Umbilical cord (tissue), 2 donors: Measurements from ENCODE around the gene RAC2. TPM values are rescaled to one million over a fixed set of nuclear protein-coding genes. Genes with fewer than 3 reads are reported as not detected.

Experiments used
- DNase-seq: peaks from one replicate; pipeline ENCODE4 v3.0.0-alpha.2; 2015; ENCODE audit warnings: low spot score
- total RNA-seq: library from RNA; depleted of rRNA; stranded (reverse); fragments of >200 nt; gene quantifications from one replicate; pipeline ENCODE4 v1.2.3, GENCODE V29; 2014; ENCODE audit warnings: low replicate concordance; ENCODE audit not compliant: insufficient read depth

RAC2 gene
- total RNA-seq, result 17.3 TPM

- DNase-seq, result peak; percentile 53
Observed at GRCh38 chr22:37244114-37244921, at the start of gene RAC2. TSS of gene RAC2 (minus strand) at chr22:37244269. CDS start at chr22:37244148, 121 bp downstream.

GRCh38 chr22:37293172-37293571 is 49.1 kb upstream of the RAC2 start:
- DNase-seq, result no peak

DNA sequence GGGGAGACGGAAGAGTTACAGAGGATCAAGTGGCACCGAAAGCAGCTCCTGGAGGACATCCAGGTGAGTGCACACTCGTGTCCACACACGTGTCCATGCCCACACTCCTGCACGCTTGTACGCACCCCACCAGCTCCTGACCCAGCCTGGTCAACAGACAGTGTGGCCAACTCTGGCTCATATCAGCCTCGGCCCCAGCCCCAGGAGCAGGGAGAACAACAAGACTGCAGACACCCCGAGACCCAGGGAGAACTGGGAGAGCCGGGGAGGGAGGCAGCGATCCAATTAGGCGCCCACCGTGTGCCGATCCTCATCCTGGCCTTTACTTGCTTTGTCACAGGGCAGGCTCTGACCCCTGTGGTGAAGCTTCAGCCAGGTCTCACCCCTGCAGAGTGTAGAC is 48.6 kb upstream of the RAC2 start:
- no peak for DNase-seq

DNA sequence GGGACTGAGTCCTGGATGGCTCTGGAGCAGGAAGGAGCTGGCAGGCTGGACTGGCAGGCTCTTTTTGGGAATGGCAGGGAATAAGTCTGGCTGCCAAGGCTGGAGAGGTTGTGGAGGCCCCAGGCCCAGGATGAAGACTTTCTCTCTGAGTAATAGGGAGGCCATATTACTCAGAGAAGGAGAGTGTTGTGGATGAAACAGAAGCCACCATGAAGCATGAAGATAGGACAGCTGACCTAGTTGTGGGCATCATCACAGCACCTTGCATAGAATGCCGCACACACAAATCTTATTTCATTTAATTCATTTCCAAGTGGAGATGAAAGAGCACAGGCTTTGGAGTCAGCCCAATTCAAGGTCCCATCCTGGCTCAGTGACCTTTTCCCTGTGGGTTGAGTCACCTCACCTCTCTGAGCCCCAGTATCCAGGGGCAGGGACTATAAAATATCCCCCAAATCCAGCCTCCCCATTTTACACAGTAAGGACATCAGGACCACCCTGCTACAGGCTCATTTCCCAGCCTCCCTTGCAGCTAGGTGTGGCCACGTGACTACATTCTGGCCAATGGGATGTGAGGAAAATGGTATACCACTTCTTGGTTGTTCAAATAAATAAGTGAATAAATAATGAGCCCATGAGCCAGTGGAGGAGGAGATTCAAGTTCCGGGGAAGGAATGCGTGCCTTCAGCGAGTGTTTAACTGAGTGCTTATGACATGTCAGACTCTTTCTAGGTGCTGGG is 47.7 kb upstream of the RAC2 start:
- DNase-seq, result no peak

DNA sequence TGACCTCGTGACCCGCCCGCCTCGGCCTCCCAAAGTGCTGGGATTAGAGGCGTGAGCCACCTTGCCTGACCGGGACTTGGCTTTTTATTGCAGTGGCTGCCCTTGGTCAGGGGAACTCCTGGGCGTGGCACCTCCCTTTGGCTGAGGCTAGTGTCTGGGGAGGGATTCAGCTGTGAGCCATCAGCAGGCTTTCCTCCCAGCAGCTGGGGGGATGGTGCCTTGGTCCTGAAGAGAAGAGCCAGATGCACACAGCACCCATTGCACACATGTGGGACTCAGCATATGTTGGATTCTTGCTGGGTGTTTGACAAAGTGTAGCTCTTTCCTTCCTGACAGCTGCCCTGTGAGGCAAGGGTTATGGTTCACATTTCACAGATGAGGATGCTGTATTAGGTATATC is 46.7 kb upstream of the RAC2 start:
- DNase-seq, result peak; percentile 53

DNA sequence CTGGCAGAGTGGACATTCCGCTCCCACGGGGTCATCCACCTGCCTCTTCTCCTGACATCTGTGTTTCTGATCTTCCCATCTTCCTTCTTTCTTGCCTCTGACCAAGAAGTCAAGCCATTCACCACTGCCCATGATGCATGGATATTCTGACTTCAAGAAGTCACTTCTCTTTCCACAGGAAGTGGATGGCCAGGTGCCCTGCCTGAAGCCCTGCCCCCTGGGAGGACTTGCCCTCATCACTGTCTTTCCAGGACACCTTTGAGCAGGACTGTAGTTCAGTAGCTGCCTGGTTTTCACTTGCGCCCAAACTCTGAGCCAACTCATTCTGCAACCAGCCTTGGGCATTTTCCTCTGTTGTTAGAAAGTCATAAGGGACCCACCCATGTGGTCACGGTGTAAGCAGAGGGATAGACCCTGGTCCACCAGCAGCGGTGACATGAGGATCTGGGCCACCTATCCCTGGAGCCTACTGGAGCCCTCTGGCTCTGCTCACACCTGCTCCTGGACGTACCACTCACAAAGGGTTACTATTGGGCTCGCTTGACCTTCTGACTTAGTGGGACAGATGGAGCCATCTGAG is 45.2 kb upstream of the RAC2 start:
- no peak for DNase-seq

DNA sequence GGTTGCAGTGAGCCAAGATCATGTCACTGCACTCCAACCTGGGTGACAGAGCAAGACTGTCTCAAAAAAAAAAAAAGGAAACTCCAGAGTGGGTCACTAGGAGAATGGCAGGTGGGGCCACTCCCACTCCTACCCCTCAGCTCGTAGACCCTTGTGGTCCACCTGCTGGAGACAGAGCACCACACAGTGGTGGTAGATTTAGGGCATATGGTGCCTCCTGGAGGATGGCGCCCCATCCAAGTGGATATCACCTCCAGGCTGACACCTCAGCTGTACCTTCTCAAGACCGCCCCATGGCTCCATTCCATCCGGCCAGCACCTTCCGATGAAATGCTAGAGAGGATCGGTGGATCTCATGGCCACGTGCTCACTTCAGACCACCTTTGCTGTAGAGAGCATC is 44.5 kb upstream of the RAC2 start:
- DNase-seq, result no peak

GRCh38 chr22:37287550-37287951 is 43.5 kb upstream of the RAC2 start:
- DNase-seq, result no peak

DNA sequence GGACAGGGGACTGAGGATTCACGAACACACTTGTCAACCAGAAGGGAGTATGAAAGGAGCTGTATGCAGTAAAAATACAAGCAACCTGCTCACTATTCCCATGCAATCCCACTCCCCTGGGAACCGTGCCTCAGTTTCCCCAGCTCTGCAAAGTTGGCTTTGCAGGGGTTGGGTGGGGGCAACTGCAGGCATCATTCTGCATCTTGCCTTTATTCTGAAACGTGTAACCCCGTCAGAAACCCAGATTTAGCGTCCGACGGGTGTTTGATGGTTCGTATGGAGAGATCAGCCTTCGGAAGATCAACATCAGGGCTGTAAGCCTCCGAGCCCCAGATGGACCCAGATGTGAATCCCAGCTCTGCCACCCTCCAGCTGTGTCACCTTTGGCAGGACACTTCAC is 41.9 kb upstream of the RAC2 start:
- no peak for DNase-seq

GRCh38 chr22:37284805-37285355 is 40.8 kb upstream of the RAC2 start:
- peak; percentile 71 for DNase-seq

- no peak for DNase-seq
Observed at GRCh38 chr22:37284126-37284804, 40.2 kb upstream of the RAC2 start.

DNA sequence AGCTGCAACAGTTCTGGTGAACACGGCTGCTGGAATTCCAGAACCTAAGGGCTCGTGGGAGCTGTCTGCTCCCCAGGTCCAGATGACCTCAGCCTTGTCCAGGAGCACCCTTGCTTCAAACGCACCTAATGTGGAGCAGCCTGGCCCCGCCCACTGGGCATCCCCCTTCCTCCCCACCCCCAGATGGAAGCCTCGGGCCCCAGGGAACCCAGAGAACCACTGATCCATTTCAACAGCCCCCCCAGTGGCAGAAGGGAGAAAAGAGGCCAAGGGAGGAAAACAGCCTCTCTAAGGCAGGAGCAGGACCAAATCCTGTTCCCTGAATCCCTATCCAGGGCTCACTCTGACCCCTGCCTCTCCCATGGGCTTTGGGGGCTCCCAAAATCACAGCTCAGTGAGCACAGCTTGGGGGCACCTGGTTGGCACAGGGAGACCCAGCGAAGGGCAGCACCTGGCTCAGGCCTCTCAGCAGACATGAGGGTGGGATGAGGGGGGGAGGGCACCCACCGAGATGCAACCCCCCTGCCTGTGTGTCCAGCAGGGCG is 39.4 kb upstream of the RAC2 start:
- no peak for DNase-seq

DNA sequence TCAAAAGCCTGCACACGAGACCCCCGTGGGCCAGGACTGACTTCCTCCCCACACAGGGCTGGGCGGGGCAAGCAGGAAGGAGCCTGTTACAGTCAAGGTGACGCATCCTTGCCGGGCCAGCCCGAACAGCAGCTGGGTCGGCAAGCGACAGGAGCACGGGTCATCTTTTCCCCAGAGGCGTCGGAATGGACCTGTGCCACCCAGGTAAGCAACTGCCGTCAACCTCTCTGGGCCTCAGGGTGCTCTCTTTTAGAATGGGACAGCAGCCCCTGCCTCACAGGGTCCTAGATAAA is 38.3 kb upstream of the RAC2 start, which contains the start of gene CYTH4:
TSS of gene CYTH4 (plus strand) at position 124 of the 293 bp plus-strand sequence. CDS start at position 186, 62 bp downstream.
- DNase-seq, result peak; percentile 27

DNA sequence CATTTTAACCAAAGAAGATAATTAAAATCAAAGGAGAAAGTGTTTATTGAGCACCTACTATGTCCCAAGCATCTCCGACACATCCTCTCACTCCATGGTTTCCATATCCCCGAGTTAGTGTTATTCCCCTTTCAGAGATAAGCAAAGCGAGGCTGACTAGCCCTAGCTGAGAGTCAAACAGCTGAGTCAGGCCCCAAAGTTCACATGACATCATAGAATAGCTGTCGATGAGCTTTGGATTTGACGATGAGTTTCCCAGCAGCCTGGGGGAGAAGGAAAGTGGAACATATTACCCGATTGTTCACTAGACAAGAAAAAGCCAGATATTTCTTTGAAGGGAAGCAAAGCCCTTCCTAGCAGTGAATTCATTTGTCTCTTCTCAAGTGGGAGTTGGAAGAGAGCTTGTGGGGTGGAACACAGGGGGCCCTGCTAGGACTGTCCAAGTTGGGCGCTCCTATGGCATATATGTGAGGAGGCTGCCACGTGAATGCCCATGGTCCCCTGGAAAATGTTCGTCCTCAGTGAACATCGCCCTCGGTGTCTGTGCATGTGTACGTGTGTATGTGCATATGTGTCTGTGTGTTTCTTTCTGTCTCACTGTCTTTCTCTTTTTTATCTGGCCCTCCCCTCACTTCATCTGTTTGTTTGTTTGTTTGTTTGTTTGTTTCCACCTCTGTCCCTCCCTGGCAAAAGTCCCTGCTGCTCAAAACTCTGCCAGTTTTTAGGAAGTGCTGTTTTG is 37.7 kb upstream of the RAC2 start:
- DNase-seq, result no peak

DNA sequence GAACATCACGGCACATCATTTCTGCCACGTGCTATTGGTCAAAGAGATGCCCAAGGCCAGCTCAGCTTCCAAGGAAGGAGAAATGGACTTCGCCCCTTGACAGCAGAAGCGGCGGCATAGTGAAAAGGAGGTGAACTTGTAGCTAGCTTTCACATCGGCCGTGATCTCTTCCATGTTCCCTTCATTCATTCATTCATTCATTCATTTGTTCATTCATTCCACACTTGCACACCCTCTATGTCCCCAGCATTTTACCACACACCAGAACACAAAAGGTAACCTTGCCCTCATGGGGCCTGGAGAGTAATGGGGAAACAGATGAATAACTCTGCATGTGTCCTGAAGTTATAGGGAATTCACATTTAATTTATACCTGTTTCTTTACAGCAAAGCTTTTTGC is 37.1 kb upstream of the RAC2 start:
- no peak for DNase-seq

DNA sequence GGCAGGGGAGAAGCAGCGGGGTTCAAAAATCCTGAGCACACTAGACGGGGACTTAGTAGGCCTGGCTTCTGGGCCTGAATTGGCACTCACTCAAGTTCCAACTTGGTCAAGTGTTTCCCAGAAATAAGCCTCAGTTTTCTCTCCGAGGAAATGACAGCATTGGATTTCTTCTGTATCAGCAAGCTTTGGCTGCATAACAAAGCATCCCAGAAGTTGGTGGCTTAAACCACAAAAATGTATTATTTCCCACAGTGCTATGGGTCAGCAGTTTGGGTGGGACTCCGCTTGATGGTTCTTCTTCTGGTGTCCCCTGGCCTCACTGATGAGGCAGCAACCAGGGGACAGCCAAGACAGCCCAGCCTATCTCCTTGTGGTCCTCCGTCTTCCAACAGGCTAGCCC is 36.6 kb upstream of the RAC2 start:
- no peak for DNase-seq

DNA sequence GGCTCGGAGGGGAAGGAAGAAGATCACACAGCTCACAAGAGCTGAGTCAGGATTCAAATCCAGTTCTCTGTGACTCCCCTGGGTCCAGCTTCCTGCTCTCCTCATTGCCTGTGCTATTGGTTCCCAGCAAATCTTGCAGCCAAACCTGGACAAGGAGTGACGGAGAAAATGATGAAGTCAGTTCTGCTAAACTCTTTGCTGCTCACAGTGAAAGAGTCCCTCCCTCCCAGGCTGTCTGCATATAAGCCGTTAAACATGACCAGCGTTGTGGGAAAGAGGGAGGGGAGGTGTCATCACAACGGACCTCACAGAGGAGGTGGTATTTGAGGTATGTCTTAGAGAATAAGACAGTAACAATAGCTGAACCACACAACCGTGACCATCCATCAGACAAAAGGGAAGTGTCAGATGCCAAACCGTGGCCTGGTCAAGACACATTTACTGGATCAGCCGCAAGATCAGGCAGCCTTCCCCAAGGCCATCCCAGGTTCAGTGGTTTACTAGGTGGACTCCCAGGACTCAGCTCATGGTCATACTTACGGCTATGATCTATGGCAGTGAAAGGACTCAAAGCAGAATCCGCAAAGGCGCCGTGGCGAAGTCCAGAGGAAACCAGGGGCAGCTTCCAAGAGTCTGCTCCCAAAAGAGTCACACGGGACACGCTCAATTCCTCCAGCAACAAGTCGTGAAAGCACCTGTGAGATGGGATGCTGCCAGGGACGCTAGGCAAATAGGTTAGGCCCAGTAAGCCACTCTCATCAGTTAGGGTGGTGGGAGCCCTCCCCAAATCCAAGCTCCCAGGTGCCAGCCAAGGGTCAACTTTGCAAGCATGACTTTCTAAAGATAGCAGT is 35.5 kb upstream of the RAC2 start:
- DNase-seq, result no peak

- DNase-seq, result no peak
Observed at GRCh38 chr22:37278261-37278660, 34.2 kb upstream of the RAC2 start.

DNA sequence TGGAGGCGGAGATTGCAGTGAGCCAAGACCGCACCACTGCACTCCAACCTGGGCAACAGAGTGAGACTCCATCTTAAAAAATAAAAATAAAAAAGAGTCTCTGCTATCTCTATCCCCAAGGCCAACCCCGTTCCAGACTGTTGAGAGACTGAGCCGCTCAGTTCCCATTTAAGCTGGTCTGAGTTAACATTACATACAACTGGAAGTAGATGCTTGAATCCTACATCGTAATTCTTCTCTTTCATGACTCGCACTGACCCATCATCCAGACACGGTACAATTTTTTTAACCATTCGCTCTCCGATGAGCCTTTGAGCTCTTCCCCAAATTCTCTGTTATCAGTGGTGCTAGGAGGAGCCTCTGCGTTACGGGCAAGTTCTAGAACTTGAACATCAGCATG is 33.3 kb upstream of the RAC2 start:
- DNase-seq, result no peak

GRCh38 chr22:37276776-37277175 is 32.7 kb upstream of the RAC2 start:
- DNase-seq, result no peak
